Measurements from ENCODE around the gene NPPB.

NPPB gene

GRCh38 chr1:11833900-11834299 lies 24.8 kb downstream of the NPPB start:
- no peak overlapping the region for H2AK5ac ChIP-seq (ENCODE audit: low read length)
- no peak overlapping the region for H3K9ac ChIP-seq (ENCODE audit: low read length)
- H4K91ac ChIP-seq (ENCODE audit: low read depth, low read length): no peak overlapping the region
- H3K23ac ChIP-seq (ENCODE audit: low read length): no peak overlapping the region
- no peak overlapping the region for H4K8ac ChIP-seq (ENCODE audit: low read depth, low read length)
- H3K4me3 ChIP-seq (ENCODE audit: low read depth, low read length): no peak overlapping the region
- no peaks in the 10 kb centered on the region for H3K79me2 ChIP-seq (ENCODE audit: control insufficient read depth, insufficient read depth, low read length, poor library complexity)
- H2BK12ac ChIP-seq (ENCODE audit: low read length): no peak overlapping the region
- H3K4ac ChIP-seq (ENCODE audit: low read depth, low read length): no peak overlapping the region
- no peak overlapping the region for H2AFZ ChIP-seq (ENCODE audit: insufficient read depth, low read length, poor library complexity)
- peaks cover 4% of the 10 kb centered on the region for H3K9me3 ChIP-seq (ENCODE audit: insufficient read depth, low read depth, low read length)
- no peak for DNase-seq
- H3K79me1 ChIP-seq (ENCODE audit: low read length): no peaks in the 10 kb centered on the region
- no peak overlapping the region for H3K27ac ChIP-seq (ENCODE audit: low read depth, low read length)
- H3K18ac ChIP-seq (ENCODE audit: low read length): no peak overlapping the region
- no peak overlapping the region for H3K14ac ChIP-seq (ENCODE audit: low read length)
- no peak overlapping the region for H4K12ac ChIP-seq (ENCODE audit: low read depth, low read length)
- WGBS (ENCODE audit: extremely low coverage, insufficient coverage, insufficient read length): no CpG with 5 or more reads among the region's 13 CpGs
- H3K36me3 ChIP-seq (ENCODE audit: control insufficient read depth in 1 of 2, insufficient read depth in 2 of 2, low read length in 2 of 2): peaks cover 76 to 84% of the 10 kb centered on the region in 2 experiments
- H3K27me3 ChIP-seq (ENCODE audit: insufficient read depth, low read length): no peaks in the 10 kb centered on the region
- no peak overlapping the region for H2BK120ac ChIP-seq (ENCODE audit: insufficient read depth, low read length, poor library complexity)
- no peak overlapping the region for H3K4me2 ChIP-seq (ENCODE audit: low read length)
- no peak overlapping the region for H2BK5ac ChIP-seq (ENCODE audit: low read depth, low read length, poor library complexity)
- H3K4me1 ChIP-seq (ENCODE audit: control insufficient read depth in 1 of 2, insufficient read depth in 2 of 2, low read length in 2 of 2): no peaks in the 10 kb centered on the region

- H4K91ac ChIP-seq (ENCODE audit: low read depth, low read length): no peak overlapping the region
- no peak overlapping the region for H2BK12ac ChIP-seq (ENCODE audit: low read length)
- H3K9me3 ChIP-seq (ENCODE audit: insufficient read depth, low read depth, low read length): peaks cover 4% of the 10 kb centered on the region
- H3K27ac ChIP-seq (ENCODE audit: low read depth, low read length): no peak overlapping the region
- H3K79me1 ChIP-seq (ENCODE audit: low read length): no peaks in the 10 kb centered on the region
- no peak overlapping the region for H3K4me2 ChIP-seq (ENCODE audit: low read length)
- no peaks in the 10 kb centered on the region for H3K27me3 ChIP-seq (ENCODE audit: insufficient read depth, low read length)
- H3K4ac ChIP-seq (ENCODE audit: low read depth, low read length): no peak overlapping the region
- H2BK120ac ChIP-seq (ENCODE audit: insufficient read depth, low read length, poor library complexity): no peak overlapping the region
- H4K8ac ChIP-seq (ENCODE audit: low read depth, low read length): no peak overlapping the region
- H3K36me3 ChIP-seq (ENCODE audit: control insufficient read depth in 1 of 2, insufficient read depth in 2 of 2, low read length in 2 of 2): peaks cover 78 to 85% of the 10 kb centered on the region in 2 experiments
- no peak overlapping the region for H3K4me3 ChIP-seq (ENCODE audit: low read depth, low read length)
- H2BK5ac ChIP-seq (ENCODE audit: low read depth, low read length, poor library complexity): no peak overlapping the region
- no peak overlapping the region for H3K18ac ChIP-seq (ENCODE audit: low read length)
- no peak overlapping the region for H2AFZ ChIP-seq (ENCODE audit: insufficient read depth, low read length, poor library complexity)
- no peak overlapping the region for H3K9ac ChIP-seq (ENCODE audit: low read length)
- H2AK5ac ChIP-seq (ENCODE audit: low read length): no peak overlapping the region
- no peak for DNase-seq
- no peaks in the 10 kb centered on the region for H3K79me2 ChIP-seq (ENCODE audit: control insufficient read depth, insufficient read depth, low read length, poor library complexity)
- no peak overlapping the region for H4K12ac ChIP-seq (ENCODE audit: low read depth, low read length)
- no peak overlapping the region for H3K14ac ChIP-seq (ENCODE audit: low read length)
- no peaks in the 10 kb centered on the region for H3K4me1 ChIP-seq (ENCODE audit: control insufficient read depth in 1 of 2, insufficient read depth in 2 of 2, low read length in 2 of 2)
- H3K23ac ChIP-seq (ENCODE audit: low read length): no peak overlapping the region
- no CpG with 5 or more reads among the region's 8 CpGs for WGBS (ENCODE audit: extremely low coverage, insufficient coverage, insufficient read length)
These were observed 25.2 kb downstream of the NPPB start for GRCh38 chr1:11833497-11833896.

GRCh38 chr1:11831945-11832725 lies 26.6 kb downstream of the NPPB start:
- H2AK5ac ChIP-seq (ENCODE audit: low read length): no peak overlapping the region
- no peaks in the 10 kb centered on the region for H3K79me1 ChIP-seq (ENCODE audit: low read length)
- WGBS (ENCODE audit: extremely low coverage, insufficient coverage, insufficient read length): no CpG with 5 or more reads among the region's 9 CpGs

GRCh38 chr1:11828511-11828910 lies 30.2 kb downstream of the NPPB start:
- H3K9ac ChIP-seq (ENCODE audit: low read length): no peak overlapping the region
- H3K27ac ChIP-seq (ENCODE audit: low read depth, low read length): no peak overlapping the region
- H3K27me3 ChIP-seq (ENCODE audit: insufficient read depth, low read length): no peaks in the 10 kb centered on the region
- H3K4me2 ChIP-seq (ENCODE audit: low read length): no peak overlapping the region
- no peak for DNase-seq
- no peak overlapping the region for H2BK5ac ChIP-seq (ENCODE audit: low read depth, low read length, poor library complexity)
- no peaks in the 10 kb centered on the region for H3K79me1 ChIP-seq (ENCODE audit: low read length)
- no peak overlapping the region for H4K12ac ChIP-seq (ENCODE audit: low read depth, low read length)
- H4K8ac ChIP-seq (ENCODE audit: low read depth, low read length): no peak overlapping the region
- no peak overlapping the region for H3K18ac ChIP-seq (ENCODE audit: low read length)
- no peak overlapping the region for H3K4ac ChIP-seq (ENCODE audit: low read depth, low read length)
- no peak overlapping the region for H3K23ac ChIP-seq (ENCODE audit: low read length)
- H3K4me3 ChIP-seq (ENCODE audit: low read depth, low read length): no peak overlapping the region
- H3K79me2 ChIP-seq (ENCODE audit: control insufficient read depth, insufficient read depth, low read length, poor library complexity): no peaks in the 10 kb centered on the region
- no CpG with 5 or more reads among the region's 19 CpGs for WGBS (ENCODE audit: extremely low coverage, insufficient coverage, insufficient read length)
- no peak overlapping the region for H4K91ac ChIP-seq (ENCODE audit: low read depth, low read length)
- H2AFZ ChIP-seq (ENCODE audit: insufficient read depth, low read length, poor library complexity): no peak overlapping the region
- no peak overlapping the region for H2BK12ac ChIP-seq (ENCODE audit: low read length)
- no peaks in the 10 kb centered on the region for H3K9me3 ChIP-seq (ENCODE audit: insufficient read depth, low read depth, low read length)
- no peak overlapping the region for H2AK5ac ChIP-seq (ENCODE audit: low read length)
- H3K4me1 ChIP-seq (ENCODE audit: control insufficient read depth in 1 of 2, insufficient read depth in 2 of 2, low read length in 2 of 2): no peaks in the 10 kb centered on the region
- H3K14ac ChIP-seq (ENCODE audit: low read length): no peak overlapping the region
- H2BK120ac ChIP-seq (ENCODE audit: insufficient read depth, low read length, poor library complexity): no peak overlapping the region
- peaks cover 65 to 83% of the 10 kb centered on the region in 2 experiments for H3K36me3 ChIP-seq (ENCODE audit: control insufficient read depth in 1 of 2, insufficient read depth in 2 of 2, low read length in 2 of 2)

More at GRCh38 chr1:11831945-11832725, 26.6 kb downstream of the NPPB start:
- Histone ChIP-seq H3K14ac (ENCODE audit: low read length) (no peak overlapping the region), H3K27me3 (ENCODE audit: insufficient read depth, low read length) (no peaks in the 10 kb centered on the region), H3K18ac (ENCODE audit: low read length) (no peak overlapping the region), H4K12ac (ENCODE audit: low read depth, low read length) (no peak overlapping the region), H4K91ac (ENCODE audit: low read depth, low read length) (no peak overlapping the region), H3K4me3 (ENCODE audit: low read depth, low read length) (no peak overlapping the region), H3K79me2 (ENCODE audit: control insufficient read depth, insufficient read depth, low read length, poor library complexity) (no peaks in the 10 kb centered on the region), H3K4me1 (ENCODE audit: control insufficient read depth in 1 of 2, insufficient read depth in 2 of 2, low read length in 2 of 2) (no peaks in the 10 kb centered on the region), H2BK5ac (ENCODE audit: low read depth, low read length, poor library complexity) (no peak overlapping the region), H2BK12ac (ENCODE audit: low read length) (no peak overlapping the region), H3K9me3 (ENCODE audit: insufficient read depth, low read depth, low read length) (peaks cover 2% of the 10 kb centered on the region), H2BK120ac (ENCODE audit: insufficient read depth, low read length, poor library complexity) (no peak overlapping the region), H3K27ac (ENCODE audit: low read depth, low read length) (no peak overlapping the region), H3K23ac (ENCODE audit: low read length) (no peak overlapping the region), H3K4me2 (ENCODE audit: low read length) (no peak overlapping the region), H3K9ac (ENCODE audit: low read length) (no peak overlapping the region), H3K36me3 (ENCODE audit: control insufficient read depth in 1 of 2, insufficient read depth in 2 of 2, low read length in 2 of 2) (peaks cover 77 to 85% of the 10 kb centered on the region in 2 experiments), H4K8ac (ENCODE audit: low read depth, low read length) (no peak overlapping the region), H2AFZ (ENCODE audit: insufficient read depth, low read length, poor library complexity) (no peak overlapping the region), H3K4ac (ENCODE audit: low read depth, low read length) (no peak overlapping the region)
- no peak for DNase-seq

Data from trophoblast cell (in vitro differentiated cells and primary cell).